ENCODE measurements around the gene MYH8.

GRCh38 chr17:10384175-10384574, 37.6 kb downstream of the MYH8 start:
- TF ChIP-seq EZH2 (IDR thresholded peaks at IDR 0.05; ENCODE audit: borderline replicate concordance, low read length), result no peak
- TF ChIP-seq CTCF (IDR thresholded peaks at IDR 0.05; ENCODE audit: low read length), result no peak
